HPDE6-E6E7 (cell line): ENCODE measurements around the gene ZNF701.
"Not testable (repeated sequence)": the region's sequence is repeated elsewhere in the genome, so short reads cannot be mapped to it uniquely, and the experiment has no call there.

Experiments
- DNase-seq: peaks from one replicate; pipeline ENCODE4 v3.0.0; 2011; ENCODE audit warnings: missing footprints; ENCODE audit errors: extremely low spot score

ZNF701 gene

DNA sequence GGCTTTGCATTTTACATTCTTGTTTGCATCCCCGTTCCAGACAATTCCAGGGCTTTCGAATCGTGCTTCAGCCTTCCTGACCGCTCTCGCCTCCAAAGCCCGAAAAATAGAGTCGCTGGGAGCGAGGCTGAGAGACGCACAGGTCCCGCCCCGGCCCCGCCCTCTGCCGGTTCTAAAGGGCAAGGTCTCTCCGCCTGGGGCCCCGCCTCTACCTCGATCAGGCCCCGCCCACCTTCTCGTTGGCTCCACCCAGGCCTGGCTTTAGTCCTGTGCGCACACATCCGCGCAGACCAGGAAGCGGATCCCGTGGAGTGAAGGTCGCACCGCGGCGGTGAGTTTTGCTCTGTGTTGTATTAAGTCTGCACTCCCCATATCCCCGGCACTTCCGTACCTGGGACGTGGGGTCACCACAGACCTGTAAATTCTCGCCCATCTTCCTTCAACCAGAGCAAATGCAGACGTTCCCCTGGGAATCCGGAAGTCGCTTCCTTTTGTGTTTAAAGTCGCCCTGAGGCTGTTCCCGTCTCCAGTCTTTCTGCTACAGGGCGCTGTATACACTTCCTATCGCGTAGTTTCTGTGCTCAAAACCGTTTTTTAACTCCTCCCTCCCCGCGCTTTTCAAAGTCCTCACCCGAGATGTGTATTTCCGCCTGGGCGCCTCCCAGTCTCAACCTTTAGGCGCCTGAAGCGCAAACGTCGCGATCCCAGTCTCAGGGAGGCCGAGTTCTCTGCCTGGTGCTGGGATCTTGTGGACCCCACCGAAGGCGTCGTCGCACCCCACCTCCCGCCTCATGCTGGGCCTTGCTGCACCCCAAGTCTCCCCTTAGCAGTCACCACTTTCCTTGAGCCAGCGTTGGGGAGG, at the start of gene ZNF701:
ZNF701 (plus strand) TSS at position 288 of the 862 bp plus-strand sequence. CDS start 3,861 bp downstream, outside the sequence.
- peak; percentile 68 for DNase-seq

DNA sequence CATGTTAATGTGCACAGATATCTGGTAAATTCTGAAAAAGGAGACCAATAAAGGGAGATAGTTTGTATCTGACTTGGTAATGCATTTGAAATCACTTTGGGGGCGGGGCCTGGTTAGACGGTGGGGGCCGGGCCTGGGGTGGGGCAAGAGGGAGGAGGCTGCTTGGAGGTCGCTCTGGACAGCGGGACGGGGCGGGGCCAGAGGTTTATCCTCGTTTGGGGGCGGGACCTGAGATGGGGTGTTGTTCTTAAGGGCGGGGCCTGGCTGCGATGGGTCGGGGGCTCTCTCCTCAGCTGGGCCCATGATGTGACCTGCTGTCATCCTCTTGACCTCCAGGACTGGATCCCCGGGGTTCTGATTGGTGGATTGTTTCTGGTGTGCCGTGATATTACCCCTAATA, 47.5 kb upstream of the ZNF701 start:
- DNase-seq = no peak

DNA sequence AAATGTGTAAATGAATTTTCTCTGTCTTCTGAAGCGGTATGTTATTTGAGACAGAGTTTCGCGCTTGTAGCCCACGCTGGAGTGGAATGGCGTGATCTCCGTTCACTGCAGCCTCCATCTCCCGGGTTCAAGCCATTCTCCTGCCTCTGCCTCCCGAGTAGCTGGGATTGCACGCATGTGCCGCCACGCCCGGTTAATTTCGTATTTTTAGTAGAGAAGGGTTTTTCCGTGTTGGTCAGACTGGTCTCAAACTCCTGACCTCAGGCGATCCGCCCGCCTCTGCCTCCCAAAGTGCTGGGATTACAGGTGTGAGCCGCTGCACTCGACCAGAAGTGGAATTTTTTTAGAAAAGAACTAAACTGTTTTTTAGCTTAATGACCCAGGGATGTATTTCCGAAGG, 46.0 kb upstream of the ZNF701 start:
- no peak for DNase-seq

DNA sequence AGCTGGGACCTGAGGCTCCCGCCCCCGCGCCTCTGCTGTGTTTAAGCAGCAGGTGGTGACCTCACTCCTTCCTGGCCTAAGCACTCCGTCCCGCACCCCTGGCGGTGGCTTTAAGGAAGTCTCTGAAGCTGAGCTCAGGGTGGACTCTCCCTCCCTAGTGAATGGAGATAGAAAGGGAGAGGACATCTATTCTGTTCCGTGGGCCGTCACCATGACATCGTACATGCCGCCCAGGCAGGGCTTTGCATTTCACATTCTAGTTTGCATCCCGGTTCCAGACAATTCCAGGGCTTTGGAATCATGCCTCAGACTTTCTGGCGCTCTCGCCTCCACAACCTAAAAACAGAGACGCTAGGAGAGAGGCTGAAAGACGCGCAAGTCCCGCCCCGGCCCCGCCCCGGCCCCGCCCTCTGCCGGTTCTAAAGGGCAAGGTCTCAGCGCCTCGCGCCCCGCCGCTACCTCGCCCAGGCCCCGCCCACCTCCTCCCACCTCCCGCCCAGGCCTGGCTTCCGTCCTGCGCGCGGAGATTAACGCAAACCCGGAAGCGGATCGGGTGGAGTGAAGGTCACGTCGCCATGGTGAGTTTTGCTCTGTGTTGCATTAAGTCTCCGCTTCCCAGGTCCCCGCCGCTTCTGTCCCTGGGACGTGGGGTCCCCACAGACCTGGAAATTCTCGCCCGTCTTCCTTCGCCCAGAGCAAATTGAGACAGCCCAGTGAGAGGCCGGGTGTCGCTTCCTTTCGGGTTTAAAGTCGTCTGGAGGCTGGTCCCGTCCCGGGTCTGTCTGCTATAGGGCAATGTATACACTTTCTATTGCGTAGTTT, 42.7 kb upstream of the ZNF701 start, which contains the start of gene ZNF808:
ZNF808 (plus strand) TSS at position 535 of the 822 bp plus-strand sequence. CDS start 15,617 bp downstream, outside the sequence.
- peak; percentile 92 for DNase-seq

DNA sequence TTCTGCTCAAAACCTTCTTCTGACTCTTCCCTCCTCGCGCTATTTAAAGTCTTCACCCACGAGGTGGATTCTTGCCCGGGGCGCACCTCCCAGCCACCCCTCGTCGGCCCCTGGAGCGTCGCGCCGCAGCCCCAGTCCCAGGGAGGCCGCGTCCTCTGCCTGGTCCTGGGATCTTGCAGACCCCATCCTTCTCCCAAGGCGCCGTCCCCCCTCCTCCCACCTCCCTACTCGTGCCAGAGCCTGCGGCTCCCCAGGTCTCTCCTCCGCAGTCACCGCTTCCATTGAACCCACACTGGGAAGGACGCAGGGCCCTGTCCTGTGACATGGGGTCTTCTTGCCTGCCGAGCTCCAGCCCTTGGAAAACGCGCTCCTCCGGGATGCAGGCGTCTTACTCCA, 42.1 kb upstream of the ZNF701 start:
- peak; percentile 1 for DNase-seq

DNA sequence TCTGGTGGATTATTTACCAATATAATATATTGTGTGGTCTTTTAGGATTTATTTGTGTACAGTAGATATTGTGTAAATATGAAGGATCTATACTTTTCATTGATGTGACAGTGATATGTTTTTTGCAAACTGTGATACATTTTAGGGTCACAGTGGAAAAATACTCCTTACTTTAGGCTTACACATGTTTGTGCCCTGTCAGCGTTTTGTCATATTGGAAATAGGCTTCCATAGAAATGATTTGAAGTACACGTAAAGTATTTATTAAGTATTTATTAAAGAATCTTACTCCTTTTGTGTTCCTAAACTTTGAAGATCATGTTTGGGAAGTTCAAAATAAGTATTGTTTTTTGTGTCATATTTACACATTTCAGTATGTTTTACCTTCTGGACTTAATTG, 37.6 kb upstream of the ZNF701 start:
- no peak for DNase-seq

DNA sequence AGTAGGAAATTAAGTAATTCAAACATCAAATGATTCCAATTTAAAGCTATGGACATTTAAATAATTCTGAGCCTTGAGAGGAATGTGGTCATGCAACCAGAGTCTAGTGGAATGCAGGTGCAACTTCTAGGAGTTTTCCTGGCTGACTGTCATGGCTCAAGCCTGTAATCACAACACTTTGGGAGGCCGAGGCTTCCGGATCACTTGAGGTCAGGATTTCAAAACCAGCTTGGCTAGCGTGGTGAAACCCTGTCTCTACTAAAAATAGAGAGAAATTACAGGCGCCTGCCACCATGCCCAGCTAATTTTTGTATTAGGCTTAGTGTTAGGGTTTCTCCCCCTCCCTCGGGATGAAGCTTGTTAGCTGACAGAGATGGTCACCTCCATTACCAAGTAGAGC, 36.2 kb upstream of the ZNF701 start:
- DNase-seq = peak; percentile 1

DNA sequence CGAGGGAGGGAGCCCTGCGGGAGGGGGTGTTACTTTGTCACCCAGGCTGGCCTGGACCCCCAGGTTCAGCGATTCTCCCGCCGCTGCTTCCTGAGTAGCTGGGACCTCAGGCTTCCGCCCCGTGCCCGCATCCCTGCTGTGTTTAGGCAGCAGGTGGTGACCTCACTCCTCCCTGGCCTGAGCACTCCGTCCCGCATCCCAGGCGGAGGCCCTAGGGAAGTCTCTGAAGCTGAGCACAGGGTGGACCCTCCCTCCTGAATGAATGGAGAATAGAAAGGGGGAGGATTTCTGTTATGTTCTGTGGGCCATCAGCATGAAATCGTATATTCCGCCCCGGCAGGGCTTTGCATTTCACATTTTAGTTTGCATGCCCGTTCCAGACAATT, 34.7 kb upstream of the ZNF701 start:
- DNase-seq = not testable (repeated sequence)

DNA sequence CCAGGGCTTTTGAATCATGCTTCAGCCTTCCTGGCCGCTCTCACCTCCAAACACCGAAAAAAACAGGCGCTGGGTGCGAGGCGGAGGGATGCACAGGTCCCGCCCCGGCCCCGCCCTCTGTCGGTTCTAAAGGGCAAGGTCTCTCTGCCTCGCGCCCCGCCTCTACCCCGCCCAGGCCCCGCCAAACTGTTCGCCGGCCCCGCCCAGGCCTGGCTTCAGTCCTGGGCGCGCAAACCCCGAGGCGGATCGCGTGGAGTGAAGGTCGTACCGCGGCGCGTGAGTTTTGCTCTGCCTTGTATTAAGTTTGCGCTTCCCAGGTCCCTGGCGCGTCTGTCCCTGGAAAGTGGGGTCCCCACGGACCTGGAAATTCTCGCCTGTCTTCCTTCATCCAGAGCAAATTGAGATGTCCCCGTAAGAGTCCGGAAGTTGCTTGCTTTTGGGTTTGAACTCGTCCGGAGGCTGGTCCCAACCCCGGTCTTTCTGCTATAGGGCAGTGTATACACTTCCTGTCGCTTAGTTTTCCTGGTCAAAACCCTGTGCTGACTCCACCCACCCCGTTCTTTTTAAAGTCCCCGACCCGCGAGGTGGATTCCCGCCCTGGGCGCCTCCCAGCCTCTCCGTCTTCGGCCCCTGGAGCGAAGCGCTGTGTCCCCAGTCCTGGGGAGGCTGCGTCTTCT, 34.2 kb upstream of the ZNF701 start:
- DNase-seq = peak; percentile 40

DNA sequence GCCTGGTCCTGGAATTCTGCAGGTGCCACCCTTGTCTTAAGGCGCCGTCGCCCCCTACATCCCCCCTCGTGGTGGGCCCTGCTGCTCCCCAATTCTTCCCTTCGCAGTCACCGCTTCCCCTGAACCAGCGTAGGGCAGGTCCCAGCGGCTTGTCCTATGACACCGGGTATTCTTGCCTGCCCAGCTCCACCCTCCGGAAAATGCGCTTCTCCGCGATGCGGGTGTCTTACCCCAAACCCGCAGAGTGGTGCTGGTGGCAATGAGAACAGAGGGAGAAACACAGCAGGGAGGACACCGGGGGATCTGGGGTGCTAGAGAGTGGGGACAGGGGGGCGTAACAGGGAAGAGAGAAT, 33.7 kb upstream of the ZNF701 start:
- no peak for DNase-seq

DNA sequence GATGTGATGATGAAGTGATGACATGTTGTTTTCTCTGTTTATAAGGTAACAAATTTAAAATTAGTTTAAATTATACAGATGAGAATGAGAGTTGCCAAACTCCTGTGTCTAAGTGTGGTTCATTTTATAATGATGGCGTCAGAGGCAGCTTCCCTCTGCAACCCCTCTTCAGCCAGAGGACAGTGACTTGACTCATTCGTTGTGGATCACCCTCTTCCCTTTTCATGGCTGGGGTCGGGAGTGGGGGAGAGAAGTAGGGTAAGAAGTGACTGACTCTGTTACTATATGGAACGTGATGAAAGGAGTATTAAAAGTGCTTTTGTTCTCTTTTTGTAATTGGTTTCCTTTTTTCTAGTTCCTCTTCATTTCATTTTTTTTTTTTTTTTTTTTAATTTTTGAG, 31.3 kb upstream of the ZNF701 start:
- not testable (repeated sequence) for DNase-seq

DNA sequence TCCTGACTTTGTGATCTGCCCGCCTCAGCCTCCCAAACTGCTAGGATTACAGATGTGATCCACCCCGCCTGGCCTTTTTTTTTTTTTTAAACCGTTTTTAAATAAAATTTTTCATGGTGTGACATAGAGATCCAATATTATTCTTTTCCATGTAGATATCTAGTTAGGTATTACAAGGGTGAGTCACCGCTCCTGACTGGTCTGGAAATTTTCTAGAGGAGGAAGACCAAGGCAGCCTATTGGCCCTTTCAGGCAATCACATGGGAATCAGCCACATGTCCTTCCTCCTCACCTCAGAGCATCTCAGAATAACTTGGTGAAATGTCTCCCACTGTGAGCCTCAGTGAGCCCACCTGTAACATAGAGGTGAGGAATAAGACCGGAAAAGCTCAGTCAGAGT, 28.9 kb upstream of the ZNF701 start:
- DNase-seq = not testable (repeated sequence)

DNA sequence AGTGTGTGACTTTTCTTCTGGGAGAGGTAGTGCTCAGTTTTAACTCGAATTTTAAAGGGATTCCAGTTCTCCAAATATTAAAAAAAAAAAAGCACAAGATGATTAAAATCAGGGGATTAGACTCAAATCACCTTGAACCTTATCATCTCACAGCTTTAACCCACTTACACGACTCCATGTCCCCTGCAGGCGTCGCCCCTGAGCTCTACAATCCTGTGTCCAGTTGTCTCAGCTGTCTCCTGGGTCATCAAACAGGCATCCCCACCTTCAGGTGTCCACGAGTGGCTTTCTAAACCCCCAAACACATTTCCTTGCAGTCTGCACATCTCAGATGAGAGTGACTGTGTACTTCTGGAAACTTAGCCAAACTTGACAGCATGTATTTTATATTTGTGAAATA, 28.5 kb upstream of the ZNF701 start:
- no peak for DNase-seq

DNA sequence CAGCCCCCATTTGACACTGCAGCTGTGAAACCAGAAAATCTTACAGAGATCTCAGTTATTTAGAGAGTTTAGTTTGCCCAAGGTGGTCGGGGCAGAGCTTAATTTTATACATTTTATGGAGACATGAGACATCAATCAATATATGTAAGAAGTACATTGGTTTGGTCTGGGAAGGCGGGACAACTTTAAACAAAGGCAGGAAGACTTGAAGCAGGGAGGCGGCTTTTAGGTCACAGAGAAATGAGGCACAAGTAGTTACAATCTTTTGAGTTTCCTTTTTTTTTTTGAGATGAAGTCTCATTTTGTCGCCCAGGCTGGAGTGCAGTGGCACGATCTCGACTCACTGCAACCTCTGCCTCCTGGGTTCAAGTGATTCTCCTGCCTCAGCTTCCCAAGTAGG, 27.5 kb upstream of the ZNF701 start:
- DNase-seq = not testable (repeated sequence)

DNA sequence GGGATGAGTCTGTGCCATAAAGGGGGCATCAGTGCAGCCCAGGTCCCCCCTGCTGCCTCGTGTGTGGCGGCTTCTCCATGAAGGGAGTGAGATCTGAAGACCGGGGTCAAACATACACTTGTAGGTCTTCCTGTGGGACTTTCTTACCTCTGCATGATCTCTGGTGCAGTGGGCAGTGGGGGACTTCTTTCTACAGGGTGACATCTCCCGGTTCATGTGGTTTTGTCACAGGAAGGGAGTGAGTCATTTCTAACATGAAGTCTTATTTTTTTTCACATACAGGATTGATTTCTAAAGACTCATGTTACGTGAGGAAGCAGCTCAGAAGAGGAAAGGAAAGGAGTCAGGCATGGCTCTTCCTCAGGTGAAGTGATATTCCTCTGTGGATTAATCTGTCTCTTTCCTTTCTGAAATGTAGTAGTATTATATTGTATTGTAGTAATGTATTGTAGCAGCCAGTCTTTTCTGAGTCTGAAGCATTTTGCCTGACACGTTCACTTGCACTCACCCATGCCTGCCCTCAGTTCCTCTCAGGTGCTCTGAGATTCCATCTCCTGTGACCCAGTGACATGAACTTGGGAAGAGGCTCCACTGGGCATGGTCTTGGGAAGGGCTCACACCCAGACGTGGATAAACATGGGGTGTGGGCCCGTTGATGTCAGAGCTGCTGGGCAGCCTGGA, 27.0 kb upstream of the ZNF701 start:
- no peak for DNase-seq

DNA sequence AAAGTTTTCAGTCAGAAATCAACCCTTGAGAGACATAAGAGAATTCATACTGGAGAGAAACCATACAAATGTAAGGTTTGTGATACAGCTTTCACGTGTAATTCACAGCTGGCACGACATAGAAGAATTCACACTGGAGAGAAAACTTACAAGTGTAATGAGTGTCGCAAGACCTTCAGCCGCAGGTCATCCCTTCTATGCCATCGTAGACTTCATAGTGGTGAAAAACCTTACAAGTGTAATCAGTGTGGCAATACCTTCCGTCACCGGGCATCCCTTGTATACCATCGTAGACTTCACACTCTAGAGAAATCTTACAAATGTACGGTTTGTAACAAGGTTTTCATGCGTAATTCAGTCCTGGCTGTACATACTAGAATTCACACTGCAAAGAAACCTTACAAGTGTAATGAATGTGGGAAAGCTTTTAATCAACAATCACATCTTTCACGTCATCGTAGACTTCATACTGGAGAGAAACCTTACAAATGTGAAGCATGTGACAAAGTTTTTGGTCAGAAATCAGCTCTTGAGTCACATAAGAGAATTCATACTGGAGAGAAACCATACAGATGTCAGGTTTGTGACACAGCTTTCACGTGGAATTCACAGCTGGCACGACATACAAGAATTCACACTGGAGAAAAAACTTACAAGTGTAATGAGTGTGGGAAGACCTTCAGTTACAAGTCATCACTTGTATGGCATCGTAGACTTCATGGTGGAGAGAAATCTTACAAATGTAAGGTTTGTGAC, 15.7 kb upstream of the ZNF701 start:
- no peak for DNase-seq

DNA sequence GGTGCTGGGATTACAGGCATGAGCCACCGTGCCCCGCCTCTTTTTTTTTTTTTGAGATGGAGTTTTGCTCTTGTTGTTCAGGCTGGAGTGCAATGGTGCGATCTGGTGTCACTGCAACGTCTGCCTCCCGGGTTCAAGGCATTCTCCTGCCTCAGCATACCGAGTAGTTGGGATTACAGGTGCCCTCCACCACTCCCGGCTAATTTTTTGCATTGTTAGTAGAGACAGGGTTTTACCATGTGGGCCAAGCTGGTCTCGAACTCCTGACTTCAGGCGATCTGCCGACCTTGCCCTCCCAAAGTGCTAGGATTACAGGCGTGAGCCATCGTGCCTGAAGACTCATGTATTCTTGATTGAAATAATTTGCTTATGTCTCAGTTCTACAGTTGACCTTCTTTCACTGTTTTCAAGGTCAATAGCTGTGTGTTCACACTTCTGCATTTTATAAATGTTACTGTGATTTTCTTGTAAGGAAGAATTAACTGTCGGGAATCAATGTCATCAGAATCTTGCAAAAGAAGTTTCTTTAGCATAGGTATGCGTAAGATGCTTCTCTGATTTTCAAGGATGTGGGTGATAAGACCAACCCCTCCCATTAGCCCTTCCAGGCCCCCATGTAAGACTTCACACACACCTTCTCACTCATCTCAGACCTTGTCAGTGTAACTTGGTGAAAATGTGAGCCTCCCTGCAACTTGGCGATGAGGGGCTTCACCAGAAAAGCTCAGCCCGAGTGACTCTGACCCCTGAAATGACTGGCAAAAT, 12.7 kb upstream of the ZNF701 start:
- DNase-seq = no peak

DNA sequence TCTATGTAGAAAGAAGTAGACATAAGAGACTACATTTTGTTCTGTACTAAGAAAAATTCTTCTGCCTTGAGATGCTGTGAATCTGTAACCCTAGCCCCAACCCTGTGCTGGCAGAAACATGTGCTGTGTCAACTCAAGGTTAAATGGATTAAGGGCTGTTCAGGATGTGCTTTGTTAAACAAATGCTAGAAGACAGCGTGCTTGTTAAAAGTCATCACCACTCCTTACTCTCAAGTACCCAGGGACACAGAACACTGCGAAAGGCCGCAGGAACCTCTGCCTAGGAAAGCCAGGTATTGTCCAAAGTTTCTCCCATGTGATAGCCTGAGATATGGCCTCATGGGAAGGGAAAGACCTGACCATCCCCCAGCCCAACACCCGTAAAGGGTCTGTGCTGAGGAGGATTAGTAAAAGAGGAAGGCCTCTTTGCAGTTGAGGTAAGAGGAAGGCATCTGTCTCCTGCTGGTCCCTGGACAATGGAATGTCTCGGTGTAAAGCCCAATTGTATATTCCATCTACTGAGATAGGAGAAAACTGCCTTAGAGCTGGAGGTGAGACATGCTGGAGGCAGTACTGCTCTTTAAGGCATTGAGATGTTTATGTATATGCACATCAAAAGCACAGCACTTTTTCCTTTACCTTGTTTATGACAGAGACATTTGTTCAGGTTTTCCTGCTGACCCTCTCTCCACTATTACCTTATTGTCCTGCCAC, 11.2 kb upstream of the ZNF701 start:
- DNase-seq = not testable (repeated sequence)

DNA sequence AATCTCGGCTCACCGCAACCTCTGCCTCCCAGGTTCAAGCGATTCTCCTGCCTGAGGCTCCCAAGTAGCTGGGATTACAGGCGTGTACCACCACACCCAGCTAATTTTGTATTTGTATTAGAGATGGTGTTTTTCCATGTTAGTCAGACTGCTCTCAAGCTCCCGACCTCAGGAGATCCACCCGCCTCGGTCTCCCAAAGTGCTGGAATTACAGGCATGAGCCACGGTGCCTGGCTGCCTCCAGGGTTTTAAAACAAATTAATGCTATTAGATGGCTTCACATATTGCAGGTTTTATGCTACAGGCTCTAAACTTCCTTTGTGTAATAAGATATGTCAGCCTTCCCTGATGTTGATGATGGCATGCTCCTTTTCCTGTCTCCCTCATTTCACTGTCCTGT, 8.5 kb upstream of the ZNF701 start:
- not testable (repeated sequence) for DNase-seq
